ENCODE results near the gene SORCS2.

SORCS2 gene

GRCh38 chr4:7402526-7402925, 210.2 kb downstream of the SORCS2 start (continued):
- no peak for TF ChIP-seq ZBTB49 (tag by site-specific recombination; IDR thresholded peaks at IDR 0.05; ENCODE audit: low read depth)
- no peak for TF ChIP-seq ZNF571 (tag by site-specific recombination; IDR thresholded peaks at IDR 0.05)
- no peak for TF ChIP-seq ZNF426 (tag by site-specific recombination; IDR thresholded peaks at IDR 0.05)
- TF ChIP-seq ZNF248 (tag by site-specific recombination; IDR thresholded peaks at IDR 0.05): no peak

DNA sequence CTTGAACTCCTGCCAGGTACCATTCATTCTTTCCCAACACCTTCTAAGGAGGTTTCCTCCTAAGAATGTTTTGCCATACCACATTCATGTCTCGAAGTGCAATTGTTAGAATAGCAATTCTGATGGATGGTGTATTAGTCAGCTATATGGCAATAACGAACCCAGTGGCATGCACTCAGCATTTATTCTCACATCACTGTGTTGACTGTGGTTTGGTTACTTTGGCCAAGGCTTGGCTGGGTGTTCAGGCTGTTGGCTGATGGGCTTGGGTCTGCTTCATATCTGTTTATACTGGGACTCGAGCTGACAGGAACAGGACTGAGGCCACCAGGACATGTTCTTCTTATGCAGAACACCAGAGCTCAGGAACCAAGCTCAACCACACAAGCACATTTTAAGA, 210.7 kb downstream of the SORCS2 start:
- Histone ChIP-seq H3K27ac (ENCODE audit: extremely low read depth, low read depth, low read length) (no peak overlapping the region), H3K4me1 (ENCODE audit: control insufficient read depth, insufficient read depth, low read length) (0 out of 2 replicates have a peak, but pooled peaks cover 2% of the 10 kb centered on the region), H3K36me3 (ENCODE audit: control insufficient read depth in 2 of 2, insufficient read depth in 1 of 2, low read length in 2 of 2) (no peaks in the 10 kb centered on the region), H3K4me3 (ENCODE audit: low read depth, low read length) (no peak overlapping the region), H3K9me3 (ENCODE audit: control insufficient read depth, insufficient read depth, low read depth, low read length) (no peaks in the 10 kb centered on the region)
- POLR2A ChIA-PET: no interaction called here
- TF ChIP-seq ZNF510 (tag by site-specific recombination; IDR thresholded peaks at IDR 0.05; ENCODE audit: insufficient replicate concordance) (no peak), MEIS1 (CRISPR knock-in tag; IDR thresholded peaks at IDR 0.05; ENCODE audit: borderline replicate concordance) (no peak), ZNF174 (tag by site-specific recombination; IDR thresholded peaks at IDR 0.05) (no peak)
- TF ChIP-seq, protein P1, sequence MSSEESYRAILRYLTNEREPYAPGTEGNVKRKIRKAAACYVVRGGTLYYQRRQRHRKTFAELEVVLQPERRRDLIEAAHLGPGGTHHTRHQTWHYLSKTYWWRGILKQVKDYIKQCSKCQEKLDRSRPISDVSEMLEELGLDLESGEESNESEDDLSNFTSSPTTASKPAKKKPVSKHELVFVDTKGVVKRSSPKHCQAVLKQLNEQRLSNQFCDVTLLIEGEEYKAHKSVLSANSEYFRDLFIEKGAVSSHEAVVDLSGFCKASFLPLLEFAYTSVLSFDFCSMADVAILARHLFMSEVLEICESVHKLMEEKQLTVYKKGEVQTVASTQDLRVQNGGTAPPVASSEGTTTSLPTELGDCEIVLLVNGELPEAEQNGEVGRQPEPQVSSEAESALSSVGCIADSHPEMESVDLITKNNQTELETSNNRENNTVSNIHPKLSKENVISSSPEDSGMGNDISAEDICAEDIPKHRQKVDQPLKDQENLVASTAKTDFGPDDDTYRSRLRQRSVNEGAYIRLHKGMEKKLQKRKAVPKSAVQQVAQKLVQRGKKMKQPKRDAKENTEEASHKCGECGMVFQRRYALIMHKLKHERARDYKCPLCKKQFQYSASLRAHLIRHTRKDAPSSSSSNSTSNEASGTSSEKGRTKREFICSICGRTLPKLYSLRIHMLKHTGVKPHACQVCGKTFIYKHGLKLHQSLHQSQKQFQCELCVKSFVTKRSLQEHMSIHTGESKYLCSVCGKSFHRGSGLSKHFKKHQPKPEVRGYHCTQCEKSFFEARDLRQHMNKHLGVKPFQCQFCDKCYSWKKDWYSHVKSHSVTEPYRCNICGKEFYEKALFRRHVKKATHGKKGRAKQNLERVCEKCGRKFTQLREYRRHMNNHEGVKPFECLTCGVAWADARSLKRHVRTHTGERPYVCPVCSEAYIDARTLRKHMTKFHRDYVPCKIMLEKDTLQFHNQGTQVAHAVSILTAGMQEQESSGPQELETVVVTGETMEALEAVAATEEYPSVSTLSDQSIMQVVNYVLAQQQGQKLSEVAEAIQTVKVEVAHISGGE (tag by site-specific recombination; conservative IDR thresholded peaks at IDR 0.05; ENCODE audit: low read depth): no peak
- CTCF ChIA-PET: interaction anchor here (0.8 to 1.7 kb wide), 2 partner anchors 11 to 317 kb away, joined by 4 to 6 read pairs; no protein-coding TSS in a partner anchor

DNA sequence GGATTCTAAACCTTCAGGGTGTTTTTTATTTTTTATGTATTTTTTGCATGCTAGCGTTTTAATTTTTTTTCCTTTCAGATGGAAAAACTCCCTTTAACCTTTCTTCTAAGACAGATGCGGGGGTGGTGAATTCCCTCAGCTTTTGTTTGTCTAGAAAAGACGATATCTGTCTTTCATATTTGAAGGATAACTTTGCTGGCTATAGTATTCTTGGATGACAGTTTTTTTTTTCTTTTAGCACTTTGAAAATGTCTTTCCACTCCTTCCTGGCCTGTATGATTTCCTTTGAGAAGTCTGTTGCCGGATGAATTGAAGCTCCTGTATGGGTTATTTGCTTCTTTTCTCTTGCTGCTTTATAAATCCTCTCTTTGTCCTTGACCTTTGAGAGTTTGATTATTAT, 215.8 kb downstream of the SORCS2 start:
- Histone ChIP-seq H3K4me1 (ENCODE audit: control insufficient read depth, insufficient read depth, low read length) (no peaks in the 10 kb centered on the region), H3K27ac (ENCODE audit: extremely low read depth, low read depth, low read length) (no peak overlapping the region), H3K36me3 (ENCODE audit: control insufficient read depth in 2 of 2, insufficient read depth in 1 of 2, low read length in 2 of 2) (no peaks in the 10 kb centered on the region), H3K9me3 (ENCODE audit: control insufficient read depth, insufficient read depth, low read depth, low read length) (no peaks in the 10 kb centered on the region), H3K4me3 (ENCODE audit: low read depth, low read length) (no peak overlapping the region)
- ChIA-PET CTCF (no interaction called here), POLR2A (no interaction called here)
- TF ChIP-seq ZNF274 (IDR thresholded peaks at IDR 0.05; ENCODE audit: low read length) (no peak), ZNF274 (tag by site-specific recombination; IDR thresholded peaks at IDR 0.05; ENCODE audit: borderline replicate concordance) (no peak), ZBTB48 (tag by site-specific recombination; IDR thresholded peaks at IDR 0.05) (no peak), FEZF1 (tag by site-specific recombination; IDR thresholded peaks at IDR 0.05) (no peak), TRIM28 (IDR thresholded peaks at IDR 0.05; ENCODE audit: borderline replicate concordance, low read length) (0 out of 2 replicates have a peak, but pooled peaks have one; percentile 50), HOXA7 (CRISPR knock-in tag; IDR thresholded peaks at IDR 0.05; ENCODE audit: borderline replicate concordance) (no peak), ZSCAN23 (tag by site-specific recombination; IDR thresholded peaks at IDR 0.05) (no peak), SP7 (tag by site-specific recombination; IDR thresholded peaks at IDR 0.05) (no peak), ZNF518A (tag by site-specific recombination; conservative IDR thresholded peaks at IDR 0.05; ENCODE audit: low read depth) (no peak), ZNF311 (tag by site-specific recombination; IDR thresholded peaks at IDR 0.05; ENCODE audit: borderline replicate concordance) (no peak), ZNF335 (tag by site-specific recombination; conservative IDR thresholded peaks at IDR 0.05) (no peak), SETDB1 (IDR thresholded peaks at IDR 0.05; ENCODE audit: insufficient read length, low read length) (peak; percentile 92), ZNF169 (tag by site-specific recombination; IDR thresholded peaks at IDR 0.05) (no peak)
- TF ChIP-seq, protein P2, sequence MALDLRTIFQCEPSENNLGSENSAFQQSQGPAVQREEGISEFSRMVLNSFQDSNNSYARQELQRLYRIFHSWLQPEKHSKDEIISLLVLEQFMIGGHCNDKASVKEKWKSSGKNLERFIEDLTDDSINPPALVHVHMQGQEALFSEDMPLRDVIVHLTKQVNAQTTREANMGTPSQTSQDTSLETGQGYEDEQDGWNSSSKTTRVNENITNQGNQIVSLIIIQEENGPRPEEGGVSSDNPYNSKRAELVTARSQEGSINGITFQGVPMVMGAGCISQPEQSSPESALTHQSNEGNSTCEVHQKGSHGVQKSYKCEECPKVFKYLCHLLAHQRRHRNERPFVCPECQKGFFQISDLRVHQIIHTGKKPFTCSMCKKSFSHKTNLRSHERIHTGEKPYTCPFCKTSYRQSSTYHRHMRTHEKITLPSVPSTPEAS (tag by site-specific recombination; IDR thresholded peaks at IDR 0.05): no peak

All from HEK293 (cell line).